ENCODE measurements around the gene KATNAL1. TPM values are rescaled to one million over a fixed set of nuclear protein-coding genes. Genes with fewer than 3 reads are reported as not detected.

KATNAL1 gene
- total and polyA plus RNA-seq, 2 experiments from 2014 or later, result 2.1 to 9.8 TPM

- peak; percentile 96 for DNase-seq (ENCODE audit: low spot score)
- no peaks in the 10 kb centered on the region for H3K27me3 ChIP-seq
- peak overlapping the region; percentile 86 for H3K27ac ChIP-seq
- H3K36me3 ChIP-seq (replicated peaks; ENCODE audit: insufficient read depth, low read depth), result no peaks in the 10 kb centered on the region
- H4K20me1 ChIP-seq (ENCODE audit: insufficient read depth, poor library complexity, severe bottlenecking), result no peaks in the 10 kb centered on the region
- WGBS (ENCODE audit: low lambda C conversion rate, missing lambda C conversion rate), result under 1% methylated on average over 32 of the region's 37 CpGs
- peaks cover 47% of the 10 kb centered on the region for H3K79me2 ChIP-seq
- peak overlapping the region; percentile 94 for H3K4me2 ChIP-seq
- H2AFZ ChIP-seq, result peak overlapping the region; percentile 99
- no peak for TF ChIP-seq CTCF (IDR thresholded peaks at IDR 0.05; ENCODE audit: poor library complexity)
- no peak for TF ChIP-seq EZH2phosphoT487 (IDR thresholded peaks at IDR 0.05; ENCODE audit: low read depth, severe bottlenecking, unreplicated experiment)
- TF ChIP-seq EZH2 (IDR thresholded peaks at IDR 0.05; ENCODE audit: borderline replicate concordance), result no peak
- H3K9me2 ChIP-seq (replicated peaks; ENCODE audit: insufficient read depth), result no peaks in the 10 kb centered on the region
- H3K4me3 ChIP-seq, result peak overlapping the region; percentile 99
- H3K4me1 ChIP-seq (ENCODE audit: insufficient read depth), result no peaks in the 10 kb centered on the region
- no peaks in the 10 kb centered on the region for H3K9me3 ChIP-seq (ENCODE audit: low read depth)
Measured at GRCh38 chr13:30306762-30307193, 573 bp downstream of the KATNAL1 start.

GRCh38 chr13:30305456-30305970, 1.8 kb downstream of the KATNAL1 start:
- H3K4me2 ChIP-seq, result peak overlapping the region; percentile 78
- 86% methylated on average over 1 of the region's 1 CpG for WGBS (ENCODE audit: low lambda C conversion rate, missing lambda C conversion rate)
- H3K9me2 ChIP-seq (replicated peaks; ENCODE audit: insufficient read depth), result no peaks in the 10 kb centered on the region
- H3K36me3 ChIP-seq (replicated peaks; ENCODE audit: insufficient read depth, low read depth), result no peaks in the 10 kb centered on the region
- H3K79me2 ChIP-seq, result peaks cover 59% of the 10 kb centered on the region
- H3K9me3 ChIP-seq (ENCODE audit: low read depth), result no peaks in the 10 kb centered on the region
- no peaks in the 10 kb centered on the region for H3K27me3 ChIP-seq
- H4K20me1 ChIP-seq (ENCODE audit: insufficient read depth, poor library complexity, severe bottlenecking), result no peaks in the 10 kb centered on the region
- no peak overlapping the region for H2AFZ ChIP-seq
- no peak for DNase-seq (ENCODE audit: low spot score)
- TF ChIP-seq EZH2 (IDR thresholded peaks at IDR 0.05; ENCODE audit: borderline replicate concordance) (no peak), EZH2phosphoT487 (IDR thresholded peaks at IDR 0.05; ENCODE audit: low read depth, severe bottlenecking, unreplicated experiment) (no peak), CTCF (IDR thresholded peaks at IDR 0.05; ENCODE audit: poor library complexity) (no peak)
- no peaks in the 10 kb centered on the region for H3K4me1 ChIP-seq (ENCODE audit: insufficient read depth)
- no peak overlapping the region for H3K4me3 ChIP-seq
- H3K27ac ChIP-seq, result no peak overlapping the region

GRCh38 chr13:30303269-30303668, 4.1 kb downstream of the KATNAL1 start:
- no peaks in the 10 kb centered on the region for H3K9me3 ChIP-seq (ENCODE audit: low read depth)
- H3K79me2 ChIP-seq, result peaks cover 81% of the 10 kb centered on the region

More at GRCh38 chr13:30303269-30303668, 4.1 kb downstream of the KATNAL1 start:
- no peaks in the 10 kb centered on the region for H3K4me1 ChIP-seq (ENCODE audit: insufficient read depth)
- WGBS (ENCODE audit: low lambda C conversion rate, missing lambda C conversion rate), result 80% methylated on average over 1 of the region's 1 CpG
- TF ChIP-seq EZH2 (IDR thresholded peaks at IDR 0.05; ENCODE audit: borderline replicate concordance) (no peak), CTCF (IDR thresholded peaks at IDR 0.05; ENCODE audit: poor library complexity) (no peak), EZH2phosphoT487 (IDR thresholded peaks at IDR 0.05; ENCODE audit: low read depth, severe bottlenecking, unreplicated experiment) (no peak)
- no peaks in the 10 kb centered on the region for H3K36me3 ChIP-seq (replicated peaks; ENCODE audit: insufficient read depth, low read depth)
- H4K20me1 ChIP-seq (ENCODE audit: insufficient read depth, poor library complexity, severe bottlenecking), result no peaks in the 10 kb centered on the region
- no peak overlapping the region for H3K27ac ChIP-seq
- no peaks in the 10 kb centered on the region for H3K9me2 ChIP-seq (replicated peaks; ENCODE audit: insufficient read depth)
- no peak overlapping the region for H2AFZ ChIP-seq
- no peak overlapping the region for H3K4me2 ChIP-seq
- no peaks in the 10 kb centered on the region for H3K27me3 ChIP-seq
- DNase-seq (ENCODE audit: low spot score), result no peak
- H3K4me3 ChIP-seq, result no peak overlapping the region
